Stimulated activated CD8-positive, alpha-beta memory T cell treated with anti-CD3 and anti-CD28 coated beads, Interleukin-4, amount 100 ng/mL, for 1 hour (primary cell): ENCODE results near the gene PKM.
"Not testable (repeated sequence)": the region's sequence is repeated elsewhere in the genome, so short reads cannot be mapped to it uniquely, and the experiment has no call there.

Experiments used
- DNase-seq, 2 donors: peaks; one replicate each; pipeline ENCODE4 v3.0.0-alpha.2; 2020; ENCODE audit warnings: low read depth in 2 of 2, low spot score in 1 of 2

PKM gene

DNA sequence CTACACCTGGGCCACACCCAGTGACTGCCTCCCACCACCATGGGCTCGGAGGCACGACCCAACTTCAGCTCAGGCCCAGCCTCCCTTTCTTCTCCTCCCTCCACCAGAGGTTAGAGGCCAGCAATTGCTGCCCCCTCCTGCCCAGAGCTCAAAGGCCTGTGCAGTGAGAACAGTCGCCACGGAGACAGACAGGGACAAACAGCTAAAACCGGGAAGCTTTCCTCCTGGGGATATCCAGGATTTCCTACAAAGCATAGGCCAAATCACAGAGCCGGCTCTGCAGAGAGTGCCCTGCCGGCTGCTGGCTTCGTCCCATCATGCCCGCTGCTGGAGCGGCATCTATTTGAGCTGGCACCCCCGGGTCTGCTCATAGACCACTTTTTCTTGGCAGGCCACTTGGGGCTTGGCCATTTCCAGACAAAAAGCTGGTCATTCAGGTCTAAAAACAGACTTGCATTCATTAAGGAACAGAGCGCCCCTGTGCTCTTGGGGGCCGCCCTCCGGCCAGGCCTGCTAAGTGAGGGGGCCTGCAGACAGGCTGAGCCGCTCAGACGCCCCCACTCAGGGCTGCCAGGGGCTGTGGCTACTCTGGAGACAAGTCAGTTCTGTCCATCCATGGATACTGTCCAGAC is 50.9 kb downstream of the PKM start:
- no peak for DNase-seq

GRCh38 chr15:72178976-72179585 is 51.9 kb downstream of the PKM start:
- DNase-seq: no peak

DNA sequence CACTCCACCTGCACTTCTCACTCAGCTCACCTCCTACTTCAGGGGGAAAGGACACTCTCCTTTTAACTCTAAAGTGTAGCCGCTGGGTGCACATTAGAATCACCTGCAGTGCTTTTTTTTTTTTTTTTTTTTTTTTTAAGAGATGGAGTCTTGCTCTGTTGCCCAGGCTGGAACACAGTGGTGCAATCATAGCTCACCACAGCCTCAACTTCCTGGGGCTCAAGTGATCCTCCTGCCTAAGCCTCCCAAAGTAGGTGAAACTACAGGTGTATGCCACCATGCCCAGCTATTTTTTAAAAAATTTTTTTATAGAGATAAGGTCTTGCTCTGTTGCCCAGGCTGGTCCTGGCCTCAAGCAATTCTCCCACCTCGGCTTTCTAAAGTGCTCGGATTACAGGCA is 54.2 kb downstream of the PKM start:
- DNase-seq: no peak

GRCh38 chr15:72176159-72176558 is 54.8 kb downstream of the PKM start:
- DNase-seq: no peak

DNA sequence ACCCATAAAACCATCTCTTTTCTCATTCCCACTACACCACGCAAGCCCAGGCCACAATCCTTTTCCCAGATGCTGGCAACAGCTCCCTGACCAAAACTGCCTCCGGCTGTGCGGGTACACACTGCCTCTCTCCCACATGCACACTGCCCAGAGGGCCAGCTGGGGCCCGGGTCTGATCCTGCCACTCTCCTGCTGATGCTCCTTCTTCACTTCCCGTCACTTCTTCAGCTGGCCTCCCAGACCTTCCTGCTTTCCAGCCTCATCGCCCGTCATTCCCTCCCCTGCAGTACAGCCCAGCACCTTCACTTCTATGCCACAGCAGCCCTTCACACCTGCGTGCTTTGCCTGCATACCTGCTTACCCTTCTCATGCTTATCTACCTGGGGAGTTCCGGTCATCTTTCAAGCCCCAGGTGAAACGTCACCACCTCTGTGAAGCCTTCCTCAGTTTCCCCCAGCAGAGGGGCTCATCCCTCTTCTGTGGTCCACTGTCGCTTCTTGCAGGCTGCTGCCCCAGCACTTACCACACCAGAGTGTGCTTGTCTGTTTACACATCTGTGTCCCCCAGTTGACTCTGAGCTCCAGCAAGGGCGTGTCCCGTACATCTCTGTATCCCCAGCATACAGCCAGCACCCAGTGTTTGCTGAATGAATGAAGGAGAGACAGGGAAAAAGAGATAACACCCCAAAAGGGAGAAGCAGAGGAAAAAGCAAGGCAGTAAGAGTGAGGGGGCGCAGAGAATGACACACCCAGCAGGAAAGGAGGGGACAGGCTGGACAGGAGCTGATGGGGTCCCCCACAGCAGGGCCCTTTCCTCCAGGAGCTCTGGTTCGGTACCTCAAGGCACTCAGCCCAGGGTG is 55.6 kb downstream of the PKM start:
- DNase-seq: no peak

DNA sequence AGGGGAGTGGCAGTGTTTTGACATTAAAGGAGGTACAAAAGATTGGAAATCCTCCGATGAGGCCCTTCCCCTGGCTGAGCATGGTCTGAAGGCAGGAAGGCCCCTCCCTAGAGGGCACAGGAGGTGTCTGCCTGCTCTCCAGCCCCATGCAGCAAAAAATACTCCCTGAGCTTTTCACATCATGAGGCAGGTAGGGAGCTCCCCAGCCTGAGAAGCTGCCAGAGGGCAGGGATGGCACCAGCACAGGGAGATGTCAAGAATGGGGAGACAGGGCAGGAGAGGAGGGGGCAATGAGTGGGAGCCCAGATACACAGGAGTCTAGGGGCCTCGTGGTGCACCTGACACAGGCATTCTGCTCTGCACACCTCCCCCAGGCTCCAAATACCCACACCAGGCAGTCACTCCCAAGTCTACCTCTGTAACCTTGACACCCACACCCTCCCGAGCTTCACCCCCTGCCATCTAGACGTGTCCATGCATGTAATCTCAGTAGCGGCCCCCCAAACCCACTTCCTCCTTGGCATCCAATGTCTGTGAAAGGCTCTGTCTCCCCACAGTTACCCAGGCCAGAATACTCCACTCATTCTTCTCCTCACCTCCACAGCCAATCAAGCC is 56.3 kb downstream of the PKM start:
- no peak for DNase-seq

- no peak for DNase-seq
These were observed 57.0 kb downstream of the PKM start for GRCh38 chr15:72173864-72174550.

GRCh38 chr15:72173401-72173800 is 57.6 kb downstream of the PKM start:
- no peak for DNase-seq

DNA sequence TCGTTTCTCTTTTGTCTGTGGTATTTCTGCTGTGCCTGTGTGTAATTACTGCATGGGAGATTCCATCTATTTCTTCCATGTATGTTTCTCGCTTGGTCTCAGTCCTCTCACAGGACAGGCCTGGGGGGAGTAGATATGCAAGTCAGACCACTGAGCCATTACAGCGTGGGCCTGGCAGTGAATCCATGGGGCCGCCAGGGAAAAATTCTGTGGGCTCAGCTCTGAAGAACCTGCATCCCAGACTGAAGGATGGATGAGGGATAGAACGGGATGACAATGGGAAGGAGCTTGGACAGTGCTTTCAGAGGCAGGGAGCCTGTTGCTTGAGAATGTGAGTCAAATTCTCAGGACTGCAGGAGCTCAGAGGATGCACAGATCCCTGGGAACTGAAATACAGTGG is 58.2 kb downstream of the PKM start:
- no peak for DNase-seq

- DNase-seq: not testable (repeated sequence)
These were observed 59.0 kb downstream of the PKM start for GRCh38 chr15:72171978-72172377.

DNA sequence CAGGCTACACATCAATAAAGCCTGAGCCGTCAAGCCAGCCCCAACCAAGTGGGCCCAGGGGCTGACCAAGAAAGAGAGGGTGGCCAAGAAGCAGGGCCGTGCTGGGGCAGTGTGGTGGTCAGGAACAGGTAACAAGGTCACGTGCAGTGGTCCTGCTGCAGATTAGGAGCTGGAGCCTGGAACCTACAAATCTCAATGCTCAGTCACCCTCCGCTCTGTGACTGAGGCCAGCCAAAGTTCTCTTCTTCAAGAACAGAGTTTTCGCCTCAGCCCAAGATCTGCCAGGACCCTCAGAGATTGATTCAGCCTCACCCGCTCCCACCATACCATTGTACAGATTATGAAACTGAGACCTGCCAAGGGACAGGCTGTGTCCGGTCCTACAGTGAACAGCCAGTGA is 60.3 kb downstream of the PKM start:
- no peak for DNase-seq

GRCh38 chr15:72169921-72170611 is 60.9 kb downstream of the PKM start:
- DNase-seq: no peak

DNA sequence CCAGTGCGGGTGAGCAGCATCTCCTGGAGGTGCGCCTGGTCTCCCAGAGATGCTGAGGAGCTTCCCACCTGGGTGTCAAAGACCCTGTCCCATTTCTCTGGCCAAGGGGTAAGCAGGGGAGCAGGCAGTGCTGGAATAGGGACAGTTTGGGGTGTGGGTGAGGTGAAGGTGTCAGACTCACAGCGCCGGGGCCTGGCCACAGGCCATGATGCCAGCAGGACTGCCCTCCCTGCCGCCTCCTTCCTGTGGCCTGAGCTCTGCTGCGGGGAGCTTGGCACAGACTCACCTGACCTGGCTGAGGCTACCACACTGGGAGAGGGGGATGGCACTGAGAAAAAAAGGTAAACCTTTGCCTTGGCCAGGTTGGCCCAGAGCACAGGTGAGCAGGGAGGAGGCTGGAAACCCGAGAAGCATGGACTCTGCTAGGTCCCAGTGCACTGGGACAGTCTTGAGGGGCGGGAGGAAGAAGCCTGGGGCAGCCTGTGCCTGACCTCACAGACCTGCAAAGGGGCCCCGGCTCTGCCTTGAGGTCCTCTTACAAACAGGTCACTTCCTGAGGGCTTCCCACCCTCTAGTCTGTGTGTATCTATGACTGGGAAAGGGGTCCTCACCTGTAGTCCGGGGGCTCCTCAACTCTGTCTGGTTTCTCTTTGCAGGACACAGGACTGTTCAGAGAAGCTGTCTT is 61.6 kb downstream of the PKM start:
- DNase-seq: no peak

DNA sequence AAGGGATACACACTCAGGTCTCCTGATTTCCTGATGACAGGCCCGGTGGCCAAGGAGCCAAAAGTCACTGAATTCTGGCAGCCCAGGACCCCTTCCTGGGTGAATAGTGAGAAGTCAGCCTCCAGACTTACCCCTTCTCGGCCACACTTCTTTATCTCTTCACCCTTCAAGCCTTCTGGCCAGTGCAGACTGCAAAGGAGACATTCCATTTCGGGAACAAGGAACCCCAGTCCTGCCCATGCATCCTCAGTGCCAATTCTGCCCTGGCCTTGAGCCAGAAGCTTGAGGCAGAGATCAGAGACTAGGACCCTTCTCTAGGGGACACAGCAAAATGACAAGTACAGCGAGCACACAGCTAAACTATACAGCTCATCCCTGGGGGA is 62.2 kb downstream of the PKM start:
- DNase-seq: no peak

- no peak for DNase-seq
These were observed 62.7 kb downstream of the PKM start for GRCh38 chr15:72168131-72168807.

DNA sequence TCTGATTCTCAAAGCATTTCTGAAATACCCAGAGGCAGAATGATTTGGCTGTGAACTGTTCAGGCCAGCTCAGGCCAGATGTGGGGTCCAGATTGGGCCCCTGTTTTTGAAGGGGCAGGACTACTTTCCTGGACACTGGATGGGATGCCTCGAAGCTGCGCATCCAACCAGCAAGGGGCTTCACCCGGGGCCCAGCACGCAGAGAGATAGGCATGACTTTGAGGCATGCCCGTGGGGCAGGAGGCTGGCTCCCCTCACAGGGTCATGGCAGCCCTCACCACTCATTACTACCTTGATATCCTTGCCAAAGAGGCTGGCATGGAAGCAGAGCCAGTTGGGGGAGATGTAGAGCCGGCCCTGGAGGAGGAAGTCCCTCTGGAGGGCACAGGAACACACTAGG is 63.5 kb downstream of the PKM start:
- no peak for DNase-seq

GRCh38 chr15:72166716-72167417 is 64.1 kb downstream of the PKM start:
- no peak for DNase-seq

DNA sequence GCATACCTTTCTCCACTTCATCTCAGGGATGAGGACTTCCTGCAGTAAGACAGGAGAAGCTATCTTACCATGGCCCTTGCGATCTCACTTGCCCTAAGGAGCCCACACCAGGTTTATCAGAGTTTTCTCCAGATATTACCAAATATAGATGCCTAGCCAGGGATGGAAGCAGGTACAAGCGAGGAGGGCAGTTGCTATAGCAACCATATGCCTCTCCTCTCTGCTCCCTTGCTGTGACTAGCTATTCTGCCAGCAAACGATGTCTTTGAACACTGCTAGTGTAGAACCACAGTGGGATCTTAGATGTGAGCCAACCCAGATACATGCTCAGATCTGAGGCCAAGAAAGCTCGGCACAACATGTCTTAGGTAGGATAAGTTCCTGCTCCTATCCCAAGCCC is 67.3 kb downstream of the PKM start:
- no peak for DNase-seq

- DNase-seq: no peak
These were observed 68.4 kb downstream of the PKM start for GRCh38 chr15:72162569-72162968.
